ENCODE results near the gene MTMR12. TPM values are rescaled to one million over a fixed set of nuclear protein-coding genes. Genes with fewer than 3 reads are reported as not detected.
"Not testable (repeated sequence)": the region's sequence is repeated elsewhere in the genome, so short reads cannot be mapped to it uniquely, and the experiment has no call there.

Gene MTMR12
- total and polyA plus RNA-seq, 4 donors, result 7.8 to 43.3 (median 23.8) TPM

- H3K9me3 ChIP-seq (ENCODE audit: control insufficient read depth in 4 of 4, insufficient read depth in 3 of 4, low read length in 3 of 4), result no peaks in the 10 kb centered on the region
- no peak overlapping the region for H3K27ac ChIP-seq (ENCODE audit: low read depth in 1 of 2, low read length in 1 of 2)
- no peak for DNase-seq
- no peak for ATAC-seq (ENCODE audit: insufficient read depth, low FRiP score)
- WGBS, 2 donors, result 69 to 88% methylated on average over 8 of the region's 8 CpGs
- no peak overlapping the region for H3K4me3 ChIP-seq
- no peak for TF ChIP-seq CTCF (IDR thresholded peaks at IDR 0.05; ENCODE audit: control extremely low read depth, extremely low read depth)
- H3K4me1 ChIP-seq (ENCODE audit: control insufficient read depth in 5 of 5, insufficient read depth in 5 of 5, low read length in 5 of 5), result peaks cover 3 to 11% (median 7%) of the 10 kb centered on the region in 5 donors
- no peaks in the 10 kb centered on the region for H3K36me3 ChIP-seq (ENCODE audit: control insufficient read depth in 4 of 4, insufficient read depth in 4 of 4, low read length in 4 of 4)
- no peak overlapping the region for H3K9ac ChIP-seq (ENCODE audit: insufficient read depth in 1 of 2, low read length in 2 of 2)
- no peaks in the 10 kb centered on the region for H3K27me3 ChIP-seq (ENCODE audit: control insufficient read depth in 3 of 3, insufficient read depth in 3 of 3, low read length in 2 of 3)
These were observed 2.7 kb upstream of the MTMR12 start for GRCh38 chr5:32315221-32316014.

GRCh38 chr5:32314658-32315057 lies 1.9 kb upstream of the MTMR12 start:
- Histone ChIP-seq H3K36me3 (ENCODE audit: control insufficient read depth in 4 of 4, insufficient read depth in 4 of 4, low read length in 4 of 4) (no peaks in the 10 kb centered on the region), H3K27ac (ENCODE audit: low read depth in 1 of 2, low read length in 1 of 2) (no peak overlapping the region), H3K27me3 (ENCODE audit: control insufficient read depth in 3 of 3, insufficient read depth in 3 of 3, low read length in 2 of 3) (no peaks in the 10 kb centered on the region), H3K9me3 (ENCODE audit: control insufficient read depth in 4 of 4, insufficient read depth in 3 of 4, low read length in 3 of 4) (no peaks in the 10 kb centered on the region), H3K4me1 (ENCODE audit: control insufficient read depth in 5 of 5, insufficient read depth in 5 of 5, low read length in 5 of 5) (peaks cover 3 to 11% (median 9%) of the 10 kb centered on the region in 5 donors), H3K9ac (ENCODE audit: insufficient read depth in 1 of 2, low read length in 2 of 2) (no peak overlapping the region), H3K4me3 (no peak overlapping the region)
- no peak for ATAC-seq (ENCODE audit: insufficient read depth, low FRiP score)
- peak in 2 of 3 donors; percentile 21 to 40 for DNase-seq
- no peak for TF ChIP-seq CTCF (IDR thresholded peaks at IDR 0.05; ENCODE audit: control extremely low read depth, extremely low read depth)
- 68 to 84% methylated on average over 5 of the region's 5 CpGs for WGBS, 2 donors

GRCh38 chr5:32314152-32314488 lies 1.4 kb upstream of the MTMR12 start:
- H3K9ac ChIP-seq (ENCODE audit: insufficient read depth in 1 of 2, low read length in 2 of 2); ATAC-seq (ENCODE audit: insufficient read depth, low FRiP score); H3K27ac ChIP-seq (ENCODE audit: low read depth in 1 of 2, low read length in 1 of 2); H3K36me3 ChIP-seq (ENCODE audit: control insufficient read depth in 4 of 4, insufficient read depth in 4 of 4, low read length in 4 of 4); H3K9me3 ChIP-seq (ENCODE audit: control insufficient read depth in 4 of 4, insufficient read depth in 3 of 4, low read length in 3 of 4); H3K27me3 ChIP-seq (ENCODE audit: control insufficient read depth in 3 of 3, insufficient read depth in 3 of 3, low read length in 2 of 3); H3K4me3 ChIP-seq: not testable (repeated sequence)
- DNase-seq, result peak in 1 of 3 donors; percentile 33
- 60 to 84% methylated on average over 10 of the region's 10 CpGs for WGBS, 2 donors
- H3K4me1 ChIP-seq (ENCODE audit: control insufficient read depth in 5 of 5, insufficient read depth in 5 of 5, low read length in 5 of 5), result peaks cover 3 to 12% (median 9%) of the 10 kb centered on the region in 5 donors

GRCh38 chr5:32312197-32312594 lies 543 bp downstream of the MTMR12 start:
- H3K27ac ChIP-seq (ENCODE audit: low read depth in 1 of 2, low read length in 1 of 2), result peak overlapping the region; percentile 98 to 99
- H3K9ac ChIP-seq (ENCODE audit: insufficient read depth in 1 of 2, low read length in 2 of 2), result peak overlapping the region; percentile 61 to 70
- no peak for TF ChIP-seq CTCF (IDR thresholded peaks at IDR 0.05; ENCODE audit: control extremely low read depth, extremely low read depth)
- peak overlapping the region; percentile 89 for H3K4me3 ChIP-seq
- H3K9me3 ChIP-seq (ENCODE audit: control insufficient read depth in 4 of 4, insufficient read depth in 3 of 4, low read length in 3 of 4), result no peaks in the 10 kb centered on the region
- H3K4me1 ChIP-seq (ENCODE audit: control insufficient read depth in 5 of 5, insufficient read depth in 5 of 5, low read length in 5 of 5), result peaks cover 7 to 20% (median 12%) of the 10 kb centered on the region in 5 donors
- no peaks in the 10 kb centered on the region for H3K27me3 ChIP-seq (ENCODE audit: control insufficient read depth in 3 of 3, insufficient read depth in 3 of 3, low read length in 2 of 3)
- no peaks in the 10 kb centered on the region for H3K36me3 ChIP-seq (ENCODE audit: control insufficient read depth in 4 of 4, insufficient read depth in 4 of 4, low read length in 4 of 4)
- DNase-seq (peak; percentile 73 to 78 (median 77)), ATAC-seq (ENCODE audit: insufficient read depth, low FRiP score) (peak; percentile 9)
- WGBS, 2 donors, result 0 to 1% methylated on average over 30 to 34 of the region's 34 CpGs
